ENCODE results near the gene CCDC171.

GRCh38 chr9:15942831-15943424 is 390.1 kb downstream of the CCDC171 start:
- TF ChIP-seq, protein P1, sequence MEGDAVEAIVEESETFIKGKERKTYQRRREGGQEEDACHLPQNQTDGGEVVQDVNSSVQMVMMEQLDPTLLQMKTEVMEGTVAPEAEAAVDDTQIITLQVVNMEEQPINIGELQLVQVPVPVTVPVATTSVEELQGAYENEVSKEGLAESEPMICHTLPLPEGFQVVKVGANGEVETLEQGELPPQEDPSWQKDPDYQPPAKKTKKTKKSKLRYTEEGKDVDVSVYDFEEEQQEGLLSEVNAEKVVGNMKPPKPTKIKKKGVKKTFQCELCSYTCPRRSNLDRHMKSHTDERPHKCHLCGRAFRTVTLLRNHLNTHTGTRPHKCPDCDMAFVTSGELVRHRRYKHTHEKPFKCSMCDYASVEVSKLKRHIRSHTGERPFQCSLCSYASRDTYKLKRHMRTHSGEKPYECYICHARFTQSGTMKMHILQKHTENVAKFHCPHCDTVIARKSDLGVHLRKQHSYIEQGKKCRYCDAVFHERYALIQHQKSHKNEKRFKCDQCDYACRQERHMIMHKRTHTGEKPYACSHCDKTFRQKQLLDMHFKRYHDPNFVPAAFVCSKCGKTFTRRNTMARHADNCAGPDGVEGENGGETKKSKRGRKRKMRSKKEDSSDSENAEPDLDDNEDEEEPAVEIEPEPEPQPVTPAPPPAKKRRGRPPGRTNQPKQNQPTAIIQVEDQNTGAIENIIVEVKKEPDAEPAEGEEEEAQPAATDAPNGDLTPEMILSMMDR (IDR thresholded peaks at IDR 0.05), result no peak
- TF ChIP-seq POLR2A (IDR thresholded peaks at IDR 0.05), result no peak
